H1 (cell line): ENCODE data around the gene ST6GALNAC4. TPM values are rescaled to one million over a fixed set of nuclear protein-coding genes. Genes with fewer than 3 reads are reported as not detected.

Experiments used
- CTCF ChIA-PET: fragments of 300-600 bp; sonication (Branson Sonifier 250); formaldehyde crosslinking; loops from one replicate; lab custom pipeline; 2021; ENCODE audit not compliant: partially characterized antibody; lab: Charles Lee
- POLR2A ChIA-PET: fragments of 300-600 bp; sonication (Branson Sonifier 250); formaldehyde crosslinking; loops from one replicate; lab custom pipeline; 2021; ENCODE audit warnings: inconsistent platforms; ENCODE audit not compliant: partially characterized antibody; lab: Charles Lee
- DNase-seq, 2 experiments: peaks; one replicate each; pipeline versions ENCODE4 v3.0.0 to v3.0.0-alpha.2; 2010 to 2022; ENCODE audit warnings: low spot score in 2 of 2, low read depth in 1 of 2, mixed read lengths in 1 of 2
- FAIRE-seq: peaks from 2 replicates; lab custom pipeline; 2011; peaks lifted over from hg19 to GRCh38; lab: Jason Lieb, UNC
- H2AFZ ChIP-seq: 2 replicates; pipeline ENCODE4 v1.8.1; 2012; ENCODE audit warnings: low read length, inconsistent platforms
- H2AK5ac ChIP-seq: 2 replicates; pipeline ENCODE4 v1.6.1; 2013; ENCODE audit warnings: low read depth, low read length
- H2BK120ac ChIP-seq: replicated peaks from 2 replicates; pipeline ENCODE3; 2013; ENCODE audit warnings: low read depth, low read length, inconsistent platforms
- H2BK12ac ChIP-seq: 2 replicates; pipeline ENCODE4 v1.6.1; 2013; ENCODE audit warnings: low read depth, low read length
- H2BK15ac ChIP-seq: 2 replicates; pipeline ENCODE4 v1.6.1; 2013; ENCODE audit warnings: low read length
- H2BK20ac ChIP-seq: 2 replicates; pipeline ENCODE4 v1.6.1; 2013; ENCODE audit warnings: low read length
- H2BK5ac ChIP-seq: 2 replicates; pipeline ENCODE4 v1.6.1; 2013; ENCODE audit warnings: low read depth, low read length
- H3K14ac ChIP-seq: 2 replicates; pipeline ENCODE4 v1.6.1; 2013; ENCODE audit warnings: inconsistent platforms; ENCODE audit not compliant: insufficient read length
- H3K18ac ChIP-seq: 2 replicates; pipeline ENCODE4 v1.6.1; 2013; ENCODE audit warnings: low read length; ENCODE audit errors: extremely low read depth
- H3K23ac ChIP-seq: 2 replicates; pipeline ENCODE4 v1.6.1; 2013; ENCODE audit warnings: inconsistent platforms; ENCODE audit not compliant: insufficient read length
- H3K23me2 ChIP-seq: 2 replicates; pipeline ENCODE4 v1.6.1; 2013; ENCODE audit warnings: low read depth, low read length
- H3K27ac ChIP-seq: 2 replicates; pipeline ENCODE4 v1.6.1; 2011; ENCODE audit warnings: low read depth, low read length, inconsistent platforms
- H3K27me3 ChIP-seq, 4 experiments: replicated peaks in 1 of 4; 1 replicate in 1 of 4; 2 replicates in 3 of 4; pipeline versions ENCODE4 v1.6.1 to v1.8.1; 2011 to 2013; ENCODE audit warnings: low read length in 3 of 4, mild to moderate bottlenecking in 3 of 4, inconsistent platforms in 2 of 4, mixed read lengths in 2 of 4, moderate library complexity in 1 of 4; ENCODE audit not compliant: control insufficient read depth in 3 of 4, insufficient read depth in 3 of 4; ENCODE audit errors: extremely low read depth in 1 of 4
- H3K36me3 ChIP-seq, 4 experiments: 2 replicates each; pipeline versions ENCODE4 v1.6.1 to v1.8.1; 2011 to 2013; ENCODE audit warnings: mild to moderate bottlenecking in 4 of 4, low read length in 3 of 4, moderate library complexity in 2 of 4, control low read depth in 1 of 4, inconsistent platforms in 1 of 4; ENCODE audit not compliant: insufficient read depth in 4 of 4, control insufficient read depth in 2 of 4
- H3K4ac ChIP-seq: replicated peaks from 2 replicates; pipeline ENCODE3; 2013; ENCODE audit warnings: low read length, low read depth, mixed read lengths, inconsistent platforms; ENCODE audit not compliant: insufficient read length
- H3K4me1 ChIP-seq, 4 experiments: replicated peaks in 1 of 4; 1 replicate in 1 of 4; 2 replicates in 3 of 4; pipeline versions ENCODE4 v1.6.1 to v1.8.1; 2011 to 2013; ENCODE audit warnings: low read length in 3 of 4, inconsistent platforms in 2 of 4, mixed read lengths in 1 of 4; ENCODE audit not compliant: insufficient read depth in 4 of 4, control insufficient read depth in 3 of 4
- H3K4me2 ChIP-seq, 2 experiments: 2 replicates each; pipeline versions ENCODE4 v1.6.1 to v1.8.1; 2011 to 2013; ENCODE audit warnings: low read depth in 2 of 2, low read length in 2 of 2, control low read depth in 1 of 2, inconsistent platforms in 1 of 2, mild to moderate bottlenecking in 1 of 2; ENCODE audit not compliant: insufficient read depth in 1 of 2
- H3K4me3 ChIP-seq, 4 experiments: fragments of 200-600, 300-600 bp in 1 of 4; sonication (generic), shearing (Covaris generic), sonication (Bioruptor Twin) in 1 of 4; 2 replicates each; pipeline versions ENCODE4 v1.5.1 to v1.8.1; 2011 to 2016; ENCODE audit warnings: low read length in 4 of 4, low read depth in 3 of 4, control low read depth in 2 of 4, inconsistent platforms in 2 of 4, mild to moderate bottlenecking in 2 of 4, mixed read lengths in 1 of 4, moderate library complexity in 1 of 4; ENCODE audit not compliant: insufficient read depth in 2 of 4; ENCODE audit errors: extremely low read depth in 1 of 4
- H3K56ac ChIP-seq: replicated peaks from 2 replicates; pipeline ENCODE3; 2013; ENCODE audit warnings: low read depth, mild to moderate bottlenecking, mixed read lengths, low read length, inconsistent platforms; ENCODE audit not compliant: insufficient read length
- H3K79me1 ChIP-seq: 2 replicates; pipeline ENCODE4 v1.6.1; 2013; ENCODE audit warnings: low read depth, low read length, control low read depth
- H3K79me2 ChIP-seq, 2 experiments: 2 replicates each; pipeline versions ENCODE4 v1.6.1 to v1.8.1; 2012 to 2013; ENCODE audit warnings: low read length in 2 of 2, mild to moderate bottlenecking in 2 of 2, inconsistent platforms in 1 of 2; ENCODE audit not compliant: insufficient read depth in 2 of 2, control insufficient read depth in 1 of 2
- H3K9ac ChIP-seq, 4 experiments: replicated peaks in 1 of 4; 1 replicate in 1 of 4; 2 replicates in 3 of 4; pipeline versions ENCODE4 v1.6.1 to v1.8.1; 2011 to 2013; ENCODE audit warnings: low read depth in 3 of 4, low read length in 3 of 4, control low read depth in 2 of 4, mild to moderate bottlenecking in 2 of 4, moderate library complexity in 2 of 4, inconsistent platforms in 1 of 4; ENCODE audit errors: extremely low read depth in 1 of 4
- H3K9me3 ChIP-seq, 2 experiments: 2 replicates each; pipeline versions ENCODE4 v1.6.1 to v1.8.1; 2012 to 2013; ENCODE audit warnings: mild to moderate bottlenecking in 2 of 2, moderate library complexity in 2 of 2, control low read depth in 1 of 2, inconsistent platforms in 1 of 2, low read depth in 1 of 2, low read length in 1 of 2, mixed read lengths in 1 of 2; ENCODE audit not compliant: insufficient read depth in 2 of 2
- H4K20me1 ChIP-seq, 2 experiments: replicated peaks in 1 of 2; 2 replicates each; pipeline versions ENCODE3 to v1.8.1; 2011 to 2013; ENCODE audit warnings: inconsistent platforms in 2 of 2, low read length in 2 of 2, mild to moderate bottlenecking in 1 of 2; ENCODE audit not compliant: insufficient read depth in 2 of 2, control insufficient read depth in 1 of 2
- H4K5ac ChIP-seq: 2 replicates; pipeline ENCODE4 v1.6.1; 2013; ENCODE audit warnings: low read length, low read depth, mixed read lengths, inconsistent platforms; ENCODE audit not compliant: insufficient read length
- H4K8ac ChIP-seq: 2 replicates; pipeline ENCODE4 v1.8.0; 2013; ENCODE audit warnings: mild to moderate bottlenecking, moderate library complexity, low read length, inconsistent platforms; ENCODE audit not compliant: insufficient read depth; ENCODE audit errors: extremely low read depth
- H4K91ac ChIP-seq: replicated peaks from 2 replicates; pipeline ENCODE3; 2013; ENCODE audit warnings: low read length, mixed read lengths, inconsistent platforms; ENCODE audit not compliant: insufficient read length
- HDAC2 ChIP-seq, 2 experiments: fragments of 300-600 bp in 1 of 2; sonication (generic) in 1 of 2; IDR thresholded peaks; 2 replicates each; pipeline ENCODE4 v1.6.1; 2011 to 2012; ENCODE audit warnings: low read depth in 2 of 2, low read length in 2 of 2, mild to moderate bottlenecking in 2 of 2, moderate library complexity in 2 of 2, borderline replicate concordance in 1 of 2, inconsistent platforms in 1 of 2
- KDM5A ChIP-seq: fragments of 200-600 bp; IDR thresholded peaks from 2 replicates; pipeline ENCODE4 v1.7.1; 2012; ENCODE audit warnings: mild to moderate bottlenecking, low read length, inconsistent platforms, mixed read lengths
- RFX5 ChIP-seq: IDR thresholded peaks from 2 replicates; pipeline ENCODE4 v1.6.1; 2011; ENCODE audit warnings: low read depth, low read length, improper control_type of control experiment, borderline replicate concordance
- RXRA ChIP-seq: IDR thresholded peaks from 2 replicates; pipeline ENCODE4 v1.6.1; 2011; ENCODE audit warnings: low read depth, mild to moderate bottlenecking, low read length, moderate library complexity; ENCODE audit not compliant: insufficient read depth
- SIX5 ChIP-seq: IDR thresholded peaks from 2 replicates; pipeline ENCODE4 v1.6.1; 2011; ENCODE audit warnings: mild to moderate bottlenecking, low read depth, low read length
- TCF12 ChIP-seq: IDR thresholded peaks from 2 replicates; pipeline ENCODE4 v1.6.1; 2011; ENCODE audit warnings: low read depth, mild to moderate bottlenecking, low read length
- TEAD4 ChIP-seq: IDR thresholded peaks from 2 replicates; pipeline ENCODE4 v1.6.1; 2012; ENCODE audit warnings: low read depth, low read length, inconsistent platforms, mixed read lengths
- WGBS, 2 experiments: shearing (Covaris generic) in 1 of 2; methylation state at CpG; one replicate each; pipeline versions ENCODE4 v1.1.6 to v1.1.7; 2013 to 2015; ENCODE audit warnings: low lambda C conversion rate in 2 of 2, mixed read lengths in 2 of 2, inconsistent platforms in 1 of 2, low coverage in 1 of 2, missing lambda C conversion rate in 1 of 2; ENCODE audit not compliant: insufficient replicate concordance in 2 of 2, insufficient coverage in 1 of 2, insufficient read length in 1 of 2; ENCODE audit errors: extremely low coverage in 1 of 2, missing lambda C conversion rate in 1 of 2; 5-methylcytosine and 5-hydroxymethylcytosine counted together
- polyA plus RNA-seq, 7 experiments: library from polyadenylated mRNA; depleted of rRNA in 3 of 7; stranded (reverse) in 5 of 7; unstranded in 2 of 7; fragments of >200 nt in 5 of 7; fragments of 200-250 nt in 2 of 7; gene quantifications; 1 replicate in 5 of 7; 2 replicates in 1 of 7; 4 replicates in 1 of 7; pipeline versions ENCODE4 v1.2.1 to v1.2.3, GENCODE V29; 2011 to 2013; ENCODE audit warnings: missing spikeins in 2 of 7, mixed read lengths in 2 of 7
- total RNA-seq: library from RNA; stranded (reverse); fragmentation: NEBNext Ultra II Directional; extraction: Animal tissue kit (Norgen Biotek cat#: 25700); gene quantifications from 2 replicates; pipeline ENCODE4 v1.2.1, GENCODE V29; 2021

The ST6GALNAC4 gene
- total and polyA plus RNA-seq, 2 of the 8 experiments (the other 6 are each of a cell fraction or from before 2014, with no cell fraction given): 21.8 to 34.1 TPM

- Histone ChIP-seq H3K9me3 (no peaks in the 10 kb centered on the region), H2BK5ac (no peak overlapping the region), H2AK5ac (no peak overlapping the region), H4K20me1 (peaks cover 0 to 1% of the 10 kb centered on the region in 2 experiments), H4K91ac (no peak overlapping the region), H3K23me2 (peaks cover 7% of the 10 kb centered on the region; the same call in 1 of the 2 replicates), H3K4me3 (no peak overlapping the region), H4K5ac (no peak overlapping the region), H3K14ac (no peak overlapping the region), H3K27me3 (no peaks in the 10 kb centered on the region), H4K8ac (no peak overlapping the region), H3K79me1 (no peaks in the 10 kb centered on the region), H3K79me2 (no peaks in the 10 kb centered on the region), H3K36me3 (peaks cover 0 to 3% (median 0%) of the 10 kb centered on the region in 4 experiments; a peak in 2 of 8 replicates), H3K56ac (no peak overlapping the region), H2AFZ (no peak overlapping the region), H3K23ac (no peak overlapping the region), H3K18ac (no peak overlapping the region), H2BK12ac (no peak overlapping the region), H2BK20ac (no peak overlapping the region), H3K27ac (no peak overlapping the region), H2BK15ac (no peak overlapping the region), H3K9ac (no peak overlapping the region), H3K4me2 (no peak overlapping the region), H2BK120ac (no peak overlapping the region), H3K4me1 (peaks cover 0 to 10% (median 7%) of the 10 kb centered on the region in 4 experiments; a peak in 6 of 7 replicates), H3K4ac (no peak overlapping the region)
- 91% methylated on average over 7 of the region's 8 CpGs; no CpG with 5 or more reads in 1 of the 2 experiments for WGBS, 2 experiments
- POLR2A ChIA-PET: interaction anchor here (0.6 to 8.6 kb wide), 2 partner anchors 10 to 16 kb away, joined by 3 to 91 read pairs; partner anchors contain the start of gene ST6GALNAC6
- CTCF ChIA-PET: interaction anchor here (0.6 to 1.7 kb wide), 2 partner anchors 12 to 76 kb away, joined by 3 to 5 read pairs; no protein-coding TSS in a partner anchor
- TF ChIP-seq HDAC2 (IDR thresholded peaks at IDR 0.05; ENCODE audit: borderline replicate concordance in 1 of 2, low read depth in 2 of 2, low read length in 2 of 2): no peak
- no peak for TF ChIP-seq SIX5
- no peak for TF ChIP-seq RFX5
- TF ChIP-seq TCF12: no peak
- TF ChIP-seq RXRA: no peak
- TF ChIP-seq TEAD4: no peak
- TF ChIP-seq KDM5A: no peak
- no peak for DNase-seq
- no peak for FAIRE-seq
Measured at GRCh38 chr9:127880143-127880542, 36.7 kb downstream of the ST6GALNAC4 start.
